Neutrophil (primary cell): ENCODE results near the gene MEGF6.

Experiments
- H3K27ac ChIP-seq: fragments of 200-600 bp; sonication (generic); 2 replicates; pipeline ENCODE4 v1.5.1; 2016; ENCODE audit warnings: mild to moderate bottlenecking, moderate library complexity
- H3K27me3 ChIP-seq: fragments of 200-600 bp; sonication (generic); 2 replicates; pipeline ENCODE4 v1.6.0; 2016; ENCODE audit warnings: mild to moderate bottlenecking
- H3K36me3 ChIP-seq: fragments of 200-600 bp; sonication (generic); 2 replicates; pipeline ENCODE4 v1.5.1; 2017
- H3K4me1 ChIP-seq, 2 experiments: fragments of 200-600 bp in 1 of 2; sonication (generic) in 1 of 2; 1 replicate in 1 of 2; 2 replicates in 1 of 2; pipeline versions ENCODE4 v1.5.1 to v1.6.1; 2013 to 2016; ENCODE audit warnings: low read depth in 1 of 2, low read length in 1 of 2, mild to moderate bottlenecking in 1 of 2, moderate library complexity in 1 of 2; ENCODE audit not compliant: control insufficient read depth in 1 of 2, insufficient read depth in 1 of 2
- H3K4me3 ChIP-seq, 2 experiments: fragments of 200-600 bp in 1 of 2; sonication (generic) in 1 of 2; 1 replicate in 1 of 2; 2 replicates in 1 of 2; pipeline ENCODE4 v1.5.1; 2013 to 2016; ENCODE audit warnings: low read depth in 1 of 2, low read length in 1 of 2, mild to moderate bottlenecking in 1 of 2, moderate library complexity in 1 of 2
- H3K9me3 ChIP-seq: fragments of 200-600 bp; sonication (generic); 2 replicates; pipeline ENCODE4 v1.5.1; 2016
- CTCF ChIP-seq: fragments of 200-600 bp; sonication (generic); IDR thresholded peaks from 2 replicates; pipeline ENCODE4 v1.5.1; 2016; ENCODE audit warnings: antibody characterized with exemption

MEGF6 gene

GRCh38 chr1:3530086-3530925, 81.0 kb downstream of the MEGF6 start:
- TF ChIP-seq CTCF: no peak
- no peaks in the 10 kb centered on the region for H3K27me3 ChIP-seq
- H3K4me1 ChIP-seq: peaks cover 11 to 15% of the 10 kb centered on the region in 2 experiments
- no peaks in the 10 kb centered on the region for H3K9me3 ChIP-seq
- H3K4me3 ChIP-seq: peak overlapping the region; percentile 68 to 90
- peak overlapping the region; percentile 92 for H3K27ac ChIP-seq
- peaks cover under 1% of the 10 kb centered on the region for H3K36me3 ChIP-seq

GRCh38 chr1:3529099-3529729, 82.1 kb downstream of the MEGF6 start:
- Histone ChIP-seq H3K27ac (no peak overlapping the region), H3K27me3 (no peaks in the 10 kb centered on the region), H3K36me3 (peaks cover 7% of the 10 kb centered on the region), H3K9me3 (no peaks in the 10 kb centered on the region), H3K4me3 (no peak overlapping the region), H3K4me1 (peaks cover 11 to 15% of the 10 kb centered on the region in 2 experiments)
- TF ChIP-seq CTCF: no peak

GRCh38 chr1:3527774-3528173, 83.5 kb downstream of the MEGF6 start:
- no peaks in the 10 kb centered on the region for H3K27me3 ChIP-seq
- H3K36me3 ChIP-seq: peaks cover 21% of the 10 kb centered on the region
- no peaks in the 10 kb centered on the region for H3K9me3 ChIP-seq
- H3K4me3 ChIP-seq: no peak overlapping the region
- H3K27ac ChIP-seq: no peak overlapping the region
- H3K4me1 ChIP-seq: peaks cover 11 to 15% of the 10 kb centered on the region in 2 experiments
- no peak for TF ChIP-seq CTCF

GRCh38 chr1:3525551-3526482, 85.5 kb downstream of the MEGF6 start:
- no peak overlapping the region for H3K4me3 ChIP-seq
- no peaks in the 10 kb centered on the region for H3K9me3 ChIP-seq
- no peak for TF ChIP-seq CTCF
- H3K36me3 ChIP-seq: peaks cover 41% of the 10 kb centered on the region
- H3K27ac ChIP-seq: no peak overlapping the region
- H3K4me1 ChIP-seq: peaks cover 11% of the 10 kb centered on the region in 2 experiments
- no peaks in the 10 kb centered on the region for H3K27me3 ChIP-seq

GRCh38 chr1:3524556-3525203, 86.6 kb downstream of the MEGF6 start:
- Histone ChIP-seq H3K27me3 (no peaks in the 10 kb centered on the region), H3K4me1 (peaks cover under 1 to 4% of the 10 kb centered on the region in 2 experiments)

More at GRCh38 chr1:3524556-3525203, 86.6 kb downstream of the MEGF6 start:
- Histone ChIP-seq H3K27ac (no peak overlapping the region), H3K9me3 (no peaks in the 10 kb centered on the region), H3K36me3 (peaks cover 52% of the 10 kb centered on the region), H3K4me3 (no peak overlapping the region)
- TF ChIP-seq CTCF: no peak
